Left renal cortex interstitium (tissue), 4 donors: ENCODE results near the gene BEND3. TPM values are rescaled to one million over a fixed set of nuclear protein-coding genes. Genes with fewer than 3 reads are reported as not detected.
"Not testable (repeated sequence)": the region's sequence is repeated elsewhere in the genome, so short reads cannot be mapped to it uniquely, and the experiment has no call there.

Experiments used
- DNase-seq, 4 donors: peaks; one replicate each; pipeline ENCODE4 v3.0.0-alpha.2; 2013; ENCODE audit warnings: low read depth in 4 of 4, low spot score in 2 of 4, missing footprints in 1 of 4
- polyA plus RNA-seq, 4 donors: library from polyadenylated mRNA; unstranded; fragments of 120-200 nt; gene quantifications; one replicate each; pipeline ENCODE4 v1.2.1, GENCODE V29; 2013; ENCODE audit not compliant: insufficient read length in 4 of 4

Gene BEND3
- polyA plus RNA-seq, 4 donors: 8.2 to 11.1 (median 9.5) TPM

DNA sequence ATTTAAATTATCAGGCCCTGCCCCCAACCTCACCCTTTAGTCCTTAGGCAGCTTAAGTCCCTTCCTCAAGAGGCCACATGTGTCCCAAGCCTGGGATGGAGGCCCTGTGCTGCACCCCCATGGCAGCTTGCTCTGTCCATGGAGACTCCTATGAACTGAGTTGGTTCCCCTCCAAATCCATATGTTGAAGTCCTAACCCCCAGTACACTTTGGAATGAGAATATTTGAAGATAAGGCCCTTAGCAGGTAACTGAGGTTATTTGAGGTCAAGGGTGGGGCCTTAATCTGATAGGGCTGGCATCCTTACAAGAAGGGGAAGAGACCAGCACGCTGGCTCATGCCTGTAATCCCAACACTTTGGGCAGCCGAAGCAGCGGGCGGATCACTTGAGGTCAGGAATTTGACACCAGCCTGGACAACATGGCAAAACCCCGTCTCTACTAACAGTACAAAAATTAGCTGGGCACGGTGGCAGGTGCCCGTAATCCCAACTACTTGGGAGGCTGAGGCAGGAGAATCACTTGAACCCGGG lies 6.7 kb upstream of the BEND3 start:
- no peak for DNase-seq

DNA sequence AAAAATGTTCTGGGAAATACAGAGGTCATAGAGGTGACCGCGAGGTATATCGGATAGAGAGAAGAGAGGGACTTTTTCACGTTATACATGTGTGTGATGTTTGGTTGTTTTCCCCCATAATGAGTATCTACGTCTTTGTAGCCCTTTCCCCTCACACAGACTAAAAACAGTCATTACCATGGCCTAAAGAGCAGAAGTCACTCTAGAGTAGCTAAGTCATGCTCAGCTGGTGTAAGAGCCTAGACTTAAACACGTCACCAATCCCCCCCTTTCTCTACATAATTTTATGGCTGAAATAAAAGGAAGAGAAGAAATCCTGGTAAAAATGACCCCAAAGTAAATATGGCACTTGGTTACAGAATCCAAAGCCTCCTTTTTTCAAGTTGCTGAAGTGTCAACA lies 6.0 kb upstream of the BEND3 start:
- no peak for DNase-seq

DNA sequence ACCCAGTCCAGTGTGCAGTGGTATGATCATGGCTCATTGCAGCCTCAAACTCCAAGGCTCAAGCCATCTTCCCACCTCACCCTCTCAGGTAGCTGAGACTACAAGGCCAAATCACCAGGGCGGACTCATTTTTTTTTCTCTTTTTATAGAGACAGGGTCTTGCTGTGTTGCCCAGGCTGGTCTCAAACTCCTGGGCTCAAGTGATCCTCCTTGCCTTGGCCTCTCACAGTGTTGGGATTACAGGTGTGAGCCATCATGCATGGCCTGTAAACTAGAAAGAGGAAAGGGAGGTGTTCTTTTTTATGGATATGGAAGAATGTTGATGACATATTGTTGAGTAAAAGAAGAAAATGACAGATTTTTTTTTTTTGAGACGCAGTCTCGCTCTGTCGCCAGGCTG lies 5.1 kb upstream of the BEND3 start:
- DNase-seq: no peak

DNA sequence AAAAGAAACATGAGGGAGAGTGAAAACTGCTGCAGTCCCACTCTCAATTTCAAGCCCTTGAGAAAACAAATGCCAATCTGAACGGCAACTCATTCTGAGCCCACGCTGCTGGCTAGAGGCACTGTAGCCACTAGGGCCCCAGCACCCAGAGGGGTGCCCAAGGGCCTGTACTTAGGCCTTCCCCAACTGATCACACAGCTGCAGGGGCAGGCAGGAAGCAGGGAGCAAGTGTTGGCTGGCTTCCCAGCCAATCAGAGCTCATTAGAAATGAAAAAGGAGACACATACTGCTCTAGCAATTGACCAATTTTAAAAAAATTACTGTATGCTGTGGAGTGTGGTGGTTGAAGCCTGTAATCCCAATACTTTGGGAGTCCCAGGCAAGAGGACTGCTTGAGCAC lies 3.7 kb upstream of the BEND3 start:
- DNase-seq: no peak

DNA sequence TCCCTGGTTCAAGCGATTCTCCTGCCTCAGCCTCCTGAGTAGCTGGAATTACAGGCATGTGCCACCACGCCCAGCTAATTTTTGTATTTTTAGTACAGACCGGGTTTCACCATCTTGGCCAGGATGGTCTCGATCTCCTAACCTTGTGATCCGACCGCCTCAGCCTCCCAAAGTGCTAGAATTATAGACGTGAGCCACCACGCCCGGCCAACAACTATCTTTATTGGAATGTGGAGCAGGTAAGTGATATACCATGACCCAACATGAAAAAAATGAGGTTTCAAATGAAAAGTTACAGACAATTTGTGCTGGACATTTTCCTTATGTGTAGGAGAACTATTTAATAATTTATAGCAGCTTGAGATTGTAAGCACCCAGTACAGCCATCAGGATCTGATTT lies 3.2 kb upstream of the BEND3 start:
- DNase-seq: not testable (repeated sequence)

DNA sequence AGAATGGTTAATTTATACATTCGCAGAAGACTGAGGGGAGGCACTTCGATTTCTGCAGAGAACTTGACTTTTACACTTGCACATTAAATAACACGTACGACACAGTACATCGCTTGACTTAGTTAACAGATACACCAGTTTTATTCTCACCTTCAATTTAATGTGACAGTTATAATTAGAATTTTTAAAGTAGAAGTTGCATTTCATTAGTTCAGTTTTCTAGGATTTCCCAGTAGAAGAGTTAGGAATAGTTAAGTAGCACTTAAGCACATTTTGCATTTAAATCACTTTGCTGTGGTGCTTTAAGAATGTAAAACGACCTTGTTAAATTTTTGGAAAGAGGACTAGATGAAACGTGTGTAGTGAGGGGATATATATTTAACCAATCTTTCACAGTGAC lies 1.6 kb upstream of the BEND3 start:
- DNase-seq: no peak

DNA sequence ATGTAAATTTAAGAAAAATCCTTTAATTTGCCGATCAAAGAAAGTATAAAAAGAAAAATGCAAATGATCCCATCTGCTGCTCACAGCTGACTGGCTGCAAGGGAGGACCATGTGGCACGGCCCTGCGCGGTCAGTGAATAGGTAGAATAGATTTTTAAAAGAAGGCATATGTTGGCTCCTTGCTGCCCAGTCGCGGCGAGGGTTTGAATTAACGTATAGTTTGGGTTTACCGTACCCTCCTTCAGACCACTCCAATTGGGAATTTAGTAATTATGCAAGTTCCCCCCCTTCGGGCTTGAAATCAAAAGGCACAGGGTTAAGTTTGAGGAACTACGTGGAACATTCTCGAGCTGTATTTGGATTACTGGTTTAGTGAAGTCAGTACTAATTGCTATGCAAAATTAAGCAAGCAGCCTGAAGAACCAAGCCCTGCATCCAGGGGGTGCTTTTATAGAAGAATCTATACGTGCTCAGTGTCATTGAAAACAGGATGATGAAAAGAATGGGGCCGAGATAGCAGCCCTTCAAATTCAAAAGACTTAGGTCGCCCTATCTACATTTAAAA lies 1.1 kb upstream of the BEND3 start:
- peak in 1 of 4 donors; percentile 56 for DNase-seq

DNA sequence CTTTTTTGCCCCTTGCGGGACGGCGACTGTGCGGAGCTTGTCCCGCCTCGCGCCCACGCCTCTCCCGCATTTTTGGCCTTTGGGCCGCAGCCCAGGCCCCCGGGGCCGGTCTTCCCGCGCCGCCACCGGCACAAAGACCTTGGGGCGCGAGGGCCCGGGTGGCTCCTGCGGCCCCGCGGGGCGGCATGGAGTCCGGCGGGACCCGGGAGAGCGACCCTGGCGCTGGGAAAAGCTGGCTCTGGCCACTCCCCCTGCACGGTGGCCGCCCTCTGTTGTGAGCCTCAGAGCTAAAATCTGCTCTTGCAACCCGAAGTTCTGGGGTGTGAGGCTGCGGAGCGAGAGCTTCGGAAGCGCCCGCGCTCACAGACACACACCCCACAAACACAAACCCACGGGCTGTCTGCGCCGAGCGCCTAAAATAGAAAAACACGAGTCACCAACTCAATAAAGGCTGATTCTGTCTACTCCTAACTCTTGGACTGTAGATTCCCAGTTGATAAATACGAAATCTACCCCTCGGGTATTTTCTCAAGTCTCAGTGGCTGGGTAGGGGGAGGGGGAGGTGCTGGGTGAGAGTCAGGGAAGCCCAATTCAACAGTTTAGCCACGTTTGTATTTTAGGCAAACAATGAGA lies 496 bp upstream of the BEND3 start:
- peak in 2 of 4 donors; percentile 54 to 60 for DNase-seq

DNA sequence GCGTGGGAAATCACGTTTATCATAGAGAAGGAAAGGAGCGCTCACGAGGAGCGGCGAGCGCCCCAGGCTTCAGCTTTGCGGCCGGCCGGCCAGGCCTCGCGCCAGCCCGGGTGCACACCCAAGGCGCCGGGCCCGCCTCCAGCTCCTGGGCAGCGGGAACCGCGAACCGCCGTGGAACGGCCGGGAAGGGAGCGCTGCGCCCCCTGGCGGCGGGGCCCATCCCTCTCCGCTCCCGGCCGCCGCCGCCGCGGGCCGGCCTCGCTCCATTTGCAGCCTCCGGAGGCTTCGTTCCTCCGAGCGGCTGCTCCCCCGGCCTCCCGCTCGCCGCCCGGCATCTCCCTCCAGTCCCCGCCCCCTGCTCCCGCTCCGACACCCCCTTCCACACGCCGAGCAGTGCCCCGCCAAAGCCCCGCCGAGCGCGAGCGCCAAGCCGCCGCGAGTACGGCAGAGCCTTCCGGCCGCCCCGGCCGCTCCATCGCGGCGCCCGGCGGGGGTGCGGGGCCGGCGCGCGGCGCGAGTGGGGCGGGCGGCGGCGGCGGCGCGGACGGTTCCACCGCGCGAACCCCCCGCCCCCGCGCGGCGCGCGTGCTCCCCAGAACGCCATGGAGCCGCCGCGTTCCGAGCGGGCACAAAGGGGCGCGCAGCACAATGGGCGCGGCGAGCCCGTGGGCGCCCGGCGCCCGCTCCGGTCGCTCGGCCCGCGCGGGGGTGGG lies 946 bp downstream of the BEND3 start:
- DNase-seq: peak; percentile 48 to 80 (median 67)

DNA sequence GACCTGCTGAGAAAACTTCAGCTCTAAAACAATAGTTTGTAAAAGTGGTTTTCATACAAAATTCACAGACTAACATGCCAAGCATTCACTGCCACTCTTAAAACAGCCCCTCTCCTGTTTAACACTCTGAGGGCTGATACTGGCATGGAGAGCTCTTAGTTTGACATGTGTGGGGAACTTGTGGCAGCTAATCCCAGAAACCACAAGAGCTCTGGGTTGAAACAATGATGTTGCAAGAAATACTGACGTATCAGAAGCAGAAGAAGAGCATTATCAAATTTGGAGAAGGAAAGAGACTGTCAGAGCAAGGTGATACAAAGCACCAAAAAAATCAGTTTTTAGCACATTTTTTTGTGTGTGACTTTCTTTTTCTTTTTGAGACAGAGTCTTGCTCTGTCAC lies 5.1 kb downstream of the BEND3 start:
- DNase-seq: no peak

DNA sequence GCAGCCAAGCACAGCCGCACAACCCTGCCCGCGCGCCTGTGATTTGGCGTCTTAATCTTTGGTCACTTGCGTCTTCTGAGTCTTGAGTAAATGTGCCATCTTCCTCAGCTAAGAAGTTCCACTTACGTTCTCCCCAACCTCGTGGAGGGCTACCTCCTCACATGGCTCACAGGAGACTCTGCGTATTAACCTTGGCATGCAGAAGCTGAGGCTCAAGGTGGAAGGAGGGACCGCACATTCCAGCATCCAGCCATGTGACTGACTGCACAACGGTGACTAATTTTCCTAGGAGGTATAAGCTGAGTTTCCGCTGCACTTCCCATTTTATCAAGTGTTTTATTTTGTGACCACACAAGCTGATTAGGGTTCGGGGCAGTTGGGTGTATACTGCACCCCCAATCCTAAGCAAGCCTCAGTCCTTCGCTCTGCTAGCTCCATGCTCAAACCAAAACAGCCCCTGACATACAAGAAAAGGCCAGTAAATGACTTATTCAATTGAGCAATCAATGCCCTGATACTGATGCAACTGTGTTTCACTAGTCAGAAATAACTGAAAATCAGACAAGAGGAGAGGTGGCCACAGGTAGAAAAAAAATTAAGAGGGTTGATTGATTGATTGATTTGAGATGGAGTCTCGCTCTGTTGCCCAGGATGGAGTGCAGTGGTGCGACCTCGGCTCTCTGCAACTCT lies 7.0 kb downstream of the BEND3 start:
- DNase-seq: no peak

DNA sequence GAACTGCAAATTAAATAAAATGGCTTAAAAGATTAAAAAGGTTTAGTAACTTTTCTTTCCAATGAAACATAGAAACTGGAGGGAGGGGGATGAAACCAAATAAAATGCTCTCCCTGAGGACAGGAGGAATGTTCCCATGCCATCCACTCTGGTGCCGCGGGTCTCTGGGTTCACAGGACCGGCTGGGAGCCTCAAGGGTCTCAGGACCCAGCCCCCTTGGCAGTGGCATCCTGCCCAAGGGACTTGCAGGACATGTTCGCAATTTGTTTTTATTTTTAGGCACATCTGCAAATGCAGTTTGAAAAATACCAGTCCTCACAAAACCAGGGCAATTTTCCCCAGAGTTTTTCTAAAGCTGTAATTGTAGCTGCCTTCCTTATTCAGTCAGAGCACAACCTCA lies 7.5 kb downstream of the BEND3 start:
- DNase-seq: no peak

DNA sequence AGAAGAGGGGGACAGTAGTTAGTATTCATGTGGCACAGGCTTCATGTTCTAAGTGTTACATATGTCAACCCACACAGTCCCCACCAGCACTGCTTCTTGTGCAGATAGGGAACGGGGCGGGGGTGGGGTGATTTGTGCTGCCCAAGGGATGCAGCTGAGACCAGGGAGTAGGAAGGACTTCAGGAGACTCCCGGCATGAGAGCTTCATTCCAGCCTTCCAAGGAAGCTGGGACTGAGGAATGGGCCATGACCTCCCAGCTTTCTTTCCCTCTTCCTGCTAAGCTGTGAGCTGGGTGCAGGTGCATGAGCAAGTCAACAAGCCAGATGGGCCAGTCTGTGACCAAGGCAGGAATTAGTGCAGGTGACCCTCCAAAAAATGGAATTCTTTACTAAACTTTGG lies 9.2 kb downstream of the BEND3 start:
- no peak for DNase-seq

DNA sequence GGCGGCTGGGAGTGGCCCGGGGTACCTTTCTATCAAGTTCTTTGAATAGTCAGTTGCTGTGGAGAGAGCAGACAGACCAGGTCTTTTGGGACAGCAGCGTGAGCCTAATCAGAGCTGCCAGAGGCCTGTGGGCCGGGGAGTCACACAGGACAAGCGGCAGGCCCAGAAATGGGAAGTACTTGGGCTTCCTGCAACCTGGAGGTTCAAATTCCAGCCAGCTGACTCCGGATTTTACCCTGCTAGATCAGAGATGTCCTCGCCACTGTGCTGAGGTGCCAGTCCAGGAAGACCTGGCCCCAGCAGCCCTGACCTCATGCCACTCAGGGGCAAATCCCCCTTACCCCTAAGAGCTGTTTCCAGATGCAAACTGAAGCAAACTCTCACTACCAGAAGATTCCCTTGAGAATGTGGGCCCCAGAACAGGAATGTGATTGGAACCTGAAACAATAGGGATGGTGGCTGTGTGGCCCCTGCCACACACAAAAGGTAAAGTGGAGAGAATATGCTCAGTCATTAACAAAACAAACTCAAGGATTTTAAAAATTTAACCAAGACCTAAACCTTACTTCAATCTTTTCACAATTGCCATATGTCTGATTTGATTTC lies 9.7 kb downstream of the BEND3 start:
- no peak for DNase-seq

DNA sequence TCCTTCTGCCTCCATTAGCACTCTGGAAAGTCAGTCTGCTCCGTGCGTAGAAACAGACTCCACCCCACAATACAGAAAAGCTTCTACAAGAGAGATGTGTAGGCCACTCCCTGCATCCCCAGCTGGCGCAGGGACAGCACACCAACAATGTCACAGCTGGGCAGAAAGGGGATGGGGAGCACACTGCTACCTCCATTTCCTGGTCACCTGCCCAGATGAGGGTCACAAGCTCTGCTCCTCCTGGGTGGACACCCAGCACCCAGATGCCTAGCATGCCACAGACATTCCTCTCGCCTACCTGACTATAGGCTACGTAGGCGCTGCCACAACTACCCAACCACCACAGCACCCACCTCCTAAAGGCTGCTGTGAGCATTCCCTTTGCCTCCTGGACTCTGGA lies 12.2 kb downstream of the BEND3 start:
- DNase-seq: no peak

DNA sequence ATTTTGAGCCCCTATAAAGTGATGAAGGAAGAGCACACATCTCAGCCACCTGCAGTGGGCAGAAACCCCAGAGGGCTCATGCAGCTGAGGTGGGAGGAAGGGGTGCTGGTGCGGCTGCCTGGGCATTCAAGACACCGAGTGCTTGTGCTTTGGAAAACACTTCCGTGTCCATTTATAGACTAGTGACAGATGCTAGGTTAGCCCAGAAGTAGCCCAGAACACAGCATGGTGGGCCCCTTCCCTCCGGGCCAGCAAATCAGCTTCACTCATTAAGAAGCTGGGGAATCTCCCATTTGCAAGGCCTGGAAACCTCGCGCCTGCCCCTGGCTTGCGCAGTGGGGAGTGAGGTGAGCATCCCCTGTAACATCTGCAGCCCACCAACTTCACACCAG lies 12.9 kb downstream of the BEND3 start:
- no peak for DNase-seq

DNA sequence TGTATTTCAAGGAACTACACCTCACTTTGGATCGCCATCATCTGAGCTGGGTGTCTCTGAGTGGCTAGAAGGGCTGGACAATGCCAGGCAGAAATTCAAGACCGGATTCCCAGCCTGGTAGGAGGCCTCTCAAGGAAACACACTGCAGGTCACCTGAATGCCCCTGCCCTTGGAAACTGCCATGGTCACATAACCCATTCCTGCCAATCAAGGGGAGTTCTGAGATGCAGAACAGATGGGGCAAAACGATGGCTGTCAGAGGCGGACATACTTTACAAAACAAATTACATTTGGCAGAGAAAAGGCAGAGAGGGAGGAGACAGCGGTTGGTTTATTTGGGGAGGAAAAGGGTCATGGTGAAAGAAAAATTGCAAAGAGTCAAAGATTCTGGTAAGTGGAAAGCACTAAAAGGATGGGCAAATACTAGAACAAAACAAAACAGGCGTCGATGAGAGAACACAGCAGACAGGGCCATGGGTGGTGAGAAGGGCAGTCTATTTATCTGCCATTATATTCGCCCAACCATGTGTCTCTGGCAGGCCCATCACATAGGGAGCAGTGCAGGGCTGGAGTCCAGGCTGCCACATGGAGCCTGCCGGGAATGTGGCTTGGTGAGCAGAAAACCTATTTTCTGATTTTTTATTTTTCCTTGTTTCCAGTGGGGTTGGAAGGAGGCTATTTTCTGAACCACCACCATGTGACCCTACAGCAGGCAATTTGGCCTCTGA lies 13.5 kb downstream of the BEND3 start:
- DNase-seq: no peak

DNA sequence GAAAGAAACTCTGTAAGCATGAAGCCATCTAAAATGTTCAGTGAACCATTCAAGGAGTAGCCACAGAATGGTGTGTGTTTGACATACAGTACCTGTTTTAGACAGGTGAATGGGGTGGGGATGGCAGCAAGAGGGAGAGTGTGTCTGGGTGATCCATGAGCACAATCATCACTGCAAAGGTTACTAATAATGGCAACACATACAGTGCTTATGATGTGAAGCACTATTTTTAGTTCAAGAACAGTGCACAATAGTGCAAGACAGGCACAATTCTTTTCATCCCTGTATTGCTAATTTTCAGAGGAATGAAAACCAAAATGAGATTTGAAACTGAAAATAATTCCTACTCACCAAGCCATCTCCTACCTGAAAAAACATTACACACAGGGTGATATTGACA lies 14.1 kb downstream of the BEND3 start:
- DNase-seq: no peak

DNA sequence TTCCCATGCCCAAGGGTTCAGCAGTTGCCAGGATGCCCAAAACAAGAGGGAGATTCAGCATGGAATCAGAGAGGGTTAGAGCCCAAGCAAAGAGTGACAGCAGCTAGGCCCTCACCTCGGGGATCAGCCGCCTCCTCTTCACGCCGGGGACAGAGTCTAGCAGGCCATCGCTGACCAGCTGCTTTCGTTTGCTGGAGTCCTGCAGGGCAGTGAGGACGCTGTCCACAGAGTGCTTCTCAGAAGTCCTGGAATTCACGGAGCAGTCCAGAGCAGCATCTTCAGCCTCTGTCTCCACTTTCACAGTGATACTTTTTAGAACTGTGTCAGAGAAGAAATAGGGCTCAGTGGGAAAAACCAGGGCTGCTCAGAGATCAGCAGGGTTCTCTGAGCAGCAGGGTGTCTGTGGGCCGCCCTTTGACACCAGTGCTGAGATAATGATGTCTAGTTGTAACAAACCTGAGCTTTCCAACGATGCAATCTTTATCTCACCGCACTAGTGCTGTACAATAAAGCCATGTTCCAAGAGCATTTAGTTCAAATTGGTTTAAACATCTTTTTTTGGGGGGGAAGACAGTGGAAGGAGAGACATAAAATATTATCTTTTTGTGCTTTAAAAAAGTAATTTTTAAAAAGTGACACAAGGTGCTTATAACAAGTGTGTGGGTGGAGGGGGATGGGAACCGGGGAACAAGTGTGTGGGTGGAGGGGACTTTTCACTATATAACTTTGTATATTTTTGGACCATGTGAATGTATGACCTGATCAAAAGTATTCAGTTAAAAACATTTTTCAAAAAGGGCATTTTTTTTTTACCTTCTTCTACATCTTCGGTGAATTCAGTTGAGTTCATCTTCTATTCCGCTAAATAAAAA lies 16.6 kb downstream of the BEND3 start:
- DNase-seq: no peak
